Sigmoid colon (tissue), 7 donors: Measurements from ENCODE around the gene ATXN8OS. TPM values are rescaled to one million over a fixed set of nuclear protein-coding genes. Genes with fewer than 3 reads are reported as not detected.

Source experiments
- DNase-seq: peaks from one replicate; pipeline ENCODE4 v3.0.0-alpha.2; 2019
- H3K27ac ChIP-seq, 4 donors: fragments of 200-600 bp; sonication (generic); one replicate each; pipeline ENCODE4 v1.5.1; 2016 to 2019; ENCODE audit warnings: mild to moderate bottlenecking in 1 of 4
- H3K27me3 ChIP-seq, 3 donors: fragments of 200-600 bp; sonication (generic); one replicate each; pipeline ENCODE4 v1.5.1; 2019; ENCODE audit warnings: mild to moderate bottlenecking in 1 of 3
- H3K36me3 ChIP-seq, 4 donors: fragments of 200-600 bp; sonication (generic); one replicate each; pipeline ENCODE4 v1.5.1; 2016 to 2019
- H3K4me1 ChIP-seq, 4 donors: fragments of 200-600 bp; sonication (generic); one replicate each; pipeline ENCODE4 v1.5.1; 2017 to 2019
- H3K4me3 ChIP-seq, 4 donors: fragments of 200-600 bp; sonication (generic); one replicate each; pipeline ENCODE4 v1.5.1; 2017 to 2019; ENCODE audit warnings: mild to moderate bottlenecking in 2 of 4, moderate library complexity in 1 of 4
- H3K9me3 ChIP-seq, 4 donors: fragments of 200-600 bp in 3 of 4; sonication (generic) in 3 of 4; one replicate each; pipeline versions ENCODE4 v1.5.1 to v1.6.1; 2013 to 2019
- CTCF ChIP-seq, 4 experiments: fragments of 450-650 bp in 3 of 4; fragments of 200-600 bp in 1 of 4; IDR thresholded peaks; one replicate each; pipeline ENCODE4 v1.5.1; 2016 to 2019; ENCODE audit warnings: antibody characterized with exemption in 4 of 4, mild to moderate bottlenecking in 3 of 4, moderate library complexity in 2 of 4
- EP300 ChIP-seq, 4 donors: sonication (generic); formaldehyde crosslinking; IDR thresholded peaks; one replicate each; pipeline ENCODE4 v1.6.1; 2017; ENCODE audit warnings: antibody characterized with exemption in 4 of 4
- POLR2A ChIP-seq, 2 donors: fragments of 450-650 bp; IDR thresholded peaks; one replicate each; pipeline ENCODE4 v1.6.1; 2016; ENCODE audit warnings: antibody characterized with exemption in 2 of 2, mild to moderate bottlenecking in 2 of 2, moderate library complexity in 2 of 2
- POLR2AphosphoS5 ChIP-seq, 4 donors: sonication (generic); formaldehyde crosslinking; IDR thresholded peaks; one replicate each; pipeline ENCODE4 v1.6.1; 2017; ENCODE audit warnings: antibody characterized with exemption in 4 of 4
- WGBS, 2 donors: extraction: QIAGEN DNeasy Blood & Tissue Kit; methylation state at CpG; one replicate each; pipeline ENCODE4 v1.1.7; 2013; 5-methylcytosine and 5-hydroxymethylcytosine counted together
- intact Hi-C: fragments of 100-400 bp; cut with DNase I; formaldehyde crosslinking; loops from one replicate; pipeline ENCODE4 v1.15.1; 2023
- polyA plus RNA-seq, 3 donors: library from polyadenylated mRNA; stranded (reverse); fragments of 200-250 nt; gene quantifications; one replicate each; pipeline ENCODE4 v1.2.3, GENCODE V29; 2013
- total RNA-seq, 4 donors: library from RNA; depleted of rRNA; stranded (reverse); fragments of >200 nt; gene quantifications; one replicate each; pipeline ENCODE4 v1.1.0, GENCODE V29; 2016
- donor health status: healthy with polysubstance abuse.
- donor health status: Bipolar disorder and iron deficiency.
- donor health status: healthy.

ATXN8OS gene
- total and polyA plus RNA-seq, 7 donors: not detected

- no peaks in the 10 kb centered on the region for H3K9me3 ChIP-seq
- intact Hi-C loops: no loop called here
- no peaks in the 10 kb centered on the region for H3K36me3 ChIP-seq
- H3K27me3 ChIP-seq: no peaks in the 10 kb centered on the region
- WGBS, 2 donors: 55 to 86% methylated on average over 5 of the region's 5 CpGs
- no peak overlapping the region for H3K27ac ChIP-seq
- no peak for DNase-seq
- no peak overlapping the region for H3K4me3 ChIP-seq
- peaks cover 0 to 4% (median 0%) of the 10 kb centered on the region in 4 donors for H3K4me1 ChIP-seq
- TF ChIP-seq POLR2A (IDR thresholded peaks at IDR 0.05) (no peak), CTCF (IDR thresholded peaks at IDR 0.05) (no peak), POLR2AphosphoS5 (IDR thresholded peaks at IDR 0.05) (no peak), EP300 (IDR thresholded peaks at IDR 0.05) (no peak)
Observed at GRCh38 chr13:70170689-70171088, 63.1 kb downstream of the ATXN8OS start.

GRCh38 chr13:70171151-70171550 lies 63.5 kb downstream of the ATXN8OS start:
- WGBS, 2 donors: 14 to 61% methylated on average over 3 of the region's 3 CpGs
- Histone ChIP-seq H3K9me3 (no peaks in the 10 kb centered on the region), H3K4me3 (no peak overlapping the region), H3K27me3 (no peaks in the 10 kb centered on the region), H3K4me1 (peaks cover 0 to 4% (median 0%) of the 10 kb centered on the region in 4 donors), H3K36me3 (no peaks in the 10 kb centered on the region), H3K27ac (no peak overlapping the region)
- DNase-seq: no peak
- intact Hi-C loops: no loop called here
- TF ChIP-seq EP300 (IDR thresholded peaks at IDR 0.05) (no peak), CTCF (IDR thresholded peaks at IDR 0.05) (no peak), POLR2AphosphoS5 (IDR thresholded peaks at IDR 0.05) (no peak), POLR2A (IDR thresholded peaks at IDR 0.05) (no peak)

- intact Hi-C loops: no loop called here
- no peaks in the 10 kb centered on the region for H3K27me3 ChIP-seq
- no peak for DNase-seq
- no peaks in the 10 kb centered on the region for H3K36me3 ChIP-seq
- WGBS, 2 donors: 67 to 74% methylated on average over 1 of the region's 1 CpG
- H3K4me3 ChIP-seq: no peak overlapping the region
- no peak overlapping the region for H3K27ac ChIP-seq
- TF ChIP-seq POLR2A (IDR thresholded peaks at IDR 0.05) (no peak), POLR2AphosphoS5 (IDR thresholded peaks at IDR 0.05) (no peak), EP300 (IDR thresholded peaks at IDR 0.05) (no peak), CTCF (IDR thresholded peaks at IDR 0.05) (no peak)
- peaks cover 0 to 4% (median 0%) of the 10 kb centered on the region in 4 donors for H3K4me1 ChIP-seq
- no peaks in the 10 kb centered on the region for H3K9me3 ChIP-seq
Observed at GRCh38 chr13:70172946-70173597, 65.4 kb downstream of the ATXN8OS start.

GRCh38 chr13:70173598-70173959 lies 66.0 kb downstream of the ATXN8OS start:
- H3K4me3 ChIP-seq: no peak overlapping the region
- H3K27ac ChIP-seq: no peak overlapping the region
- no peaks in the 10 kb centered on the region for H3K36me3 ChIP-seq
- TF ChIP-seq CTCF (IDR thresholded peaks at IDR 0.05): no peak
- no peak for TF ChIP-seq POLR2AphosphoS5 (IDR thresholded peaks at IDR 0.05)
- TF ChIP-seq EP300 (IDR thresholded peaks at IDR 0.05): no peak
- TF ChIP-seq POLR2A (IDR thresholded peaks at IDR 0.05): no peak
- no peak for DNase-seq
- no peaks in the 10 kb centered on the region for H3K27me3 ChIP-seq
- peaks cover 0 to 4% (median 0%) of the 10 kb centered on the region in 4 donors for H3K4me1 ChIP-seq
- 50 to 78% methylated on average over 1 of the region's 1 CpG for WGBS, 2 donors
- intact Hi-C loops: no loop called here
- no peaks in the 10 kb centered on the region for H3K9me3 ChIP-seq

- Histone ChIP-seq H3K27me3 (no peaks in the 10 kb centered on the region), H3K4me3 (no peak overlapping the region), H3K27ac (no peak overlapping the region), H3K36me3 (no peaks in the 10 kb centered on the region), H3K9me3 (no peaks in the 10 kb centered on the region), H3K4me1 (peaks cover 0 to 1% (median 0%) of the 10 kb centered on the region in 4 donors)
- no peak for TF ChIP-seq CTCF (IDR thresholded peaks at IDR 0.05)
- 85 to 89% methylated on average over 1 of the region's 1 CpG for WGBS, 2 donors
- intact Hi-C loops: no loop called here
- DNase-seq: no peak
Observed at GRCh38 chr13:70178346-70178745, 70.7 kb downstream of the ATXN8OS start.
